IMR-90 (cell line): Measurements from ENCODE around the gene THOP1. TPM values are rescaled to one million over a fixed set of nuclear protein-coding genes. Genes with fewer than 3 reads are reported as not detected.

ENCODE experiments used
- ATAC-seq: fragments of 200-7000 bp; cut with Tn5 transposase; 2 replicates; pipeline ENCODE4 v1.9.1; 2020; ENCODE audit warnings: low read depth, mild to moderate bottlenecking, moderate library complexity
- BruUV-seq: library from RNA; stranded (reverse); fragments of 400-500 nt; replicated peaks from 2 replicates; lab custom pipeline; 2021; lab: Mats Ljungman, UMichigan
- CTCF ChIA-PET: fragments of 300-600 bp; formaldehyde crosslinking; extraction: SDS; loops from one replicate; lab custom pipeline; 2021; ENCODE audit warnings: antibody characterized with exemption; lab: Yijun Ruan, JAX
- POLR2A ChIA-PET: fragments of 300-600 bp; sonication (Branson Sonifier 250); formaldehyde crosslinking; loops from one replicate; lab custom pipeline; 2022; ENCODE audit warnings: antibody characterized with exemption; ENCODE audit not compliant: unreplicated experiment; lab: Charles Lee
- DNase-seq: peaks from one replicate; pipeline ENCODE4 v3.0.0; 2013
- H2AFZ ChIP-seq: replicated peaks from 2 replicates; pipeline ENCODE3; 2013; ENCODE audit warnings: low read length, mild to moderate bottlenecking; ENCODE audit not compliant: poor library complexity
- H2AK5ac ChIP-seq: 2 replicates; pipeline ENCODE4 v1.6.1; 2013; ENCODE audit warnings: low read depth, low read length, inconsistent platforms
- H2AK9ac ChIP-seq: replicated peaks from 2 replicates; pipeline ENCODE3; 2013; ENCODE audit warnings: mild to moderate bottlenecking, low read depth, low read length, moderate library complexity; ENCODE audit not compliant: poor library complexity
- H2BK120ac ChIP-seq: 2 replicates; pipeline ENCODE4 v1.6.1; 2013; ENCODE audit warnings: low read depth, low read length, inconsistent platforms
- H2BK15ac ChIP-seq: 3 replicates; pipeline ENCODE4 v1.6.1; 2013; ENCODE audit warnings: low read depth, low read length, inconsistent platforms
- H2BK20ac ChIP-seq: 2 replicates; pipeline ENCODE4 v1.6.1; 2013; ENCODE audit warnings: low read depth, mild to moderate bottlenecking, inconsistent platforms, low read length, moderate library complexity
- H2BK5ac ChIP-seq: 2 replicates; pipeline ENCODE4 v1.6.1; 2013; ENCODE audit warnings: mild to moderate bottlenecking, low read depth, low read length, inconsistent platforms; ENCODE audit not compliant: poor library complexity, severe bottlenecking
- H3K14ac ChIP-seq: replicated peaks from 2 replicates; pipeline ENCODE4 v1.6.1; 2013; ENCODE audit warnings: low read depth, low read length, inconsistent platforms
- H3K18ac ChIP-seq: 2 replicates; pipeline ENCODE4 v1.6.1; 2013; ENCODE audit warnings: low read depth, low read length, control low read depth
- H3K23ac ChIP-seq: 2 replicates; pipeline ENCODE4 v1.6.1; 2013; ENCODE audit warnings: low read depth, low read length, inconsistent platforms
- H3K27ac ChIP-seq: 2 replicates; pipeline ENCODE4 v1.5.1; 2013; ENCODE audit warnings: mild to moderate bottlenecking, control low read depth, low read length; ENCODE audit not compliant: insufficient read depth
- H3K27me3 ChIP-seq: 2 replicates; pipeline ENCODE4 v1.6.1; 2013; ENCODE audit warnings: low read length; ENCODE audit not compliant: control insufficient read depth, insufficient read depth
- H3K36me3 ChIP-seq: 2 replicates; pipeline ENCODE4 v1.6.1; 2013; ENCODE audit warnings: low read length, mixed read lengths; ENCODE audit not compliant: control insufficient read depth, insufficient read depth
- H3K4ac ChIP-seq: 2 replicates; pipeline ENCODE4 v1.6.1; 2013; ENCODE audit warnings: low read depth, low read length, inconsistent platforms
- H3K4me1 ChIP-seq: 2 replicates; pipeline ENCODE4 v1.6.1; 2013; ENCODE audit warnings: low read length, mixed read lengths; ENCODE audit not compliant: control insufficient read depth, insufficient read depth
- H3K4me2 ChIP-seq: 2 replicates; pipeline ENCODE4 v1.6.1; 2013; ENCODE audit warnings: low read depth, mild to moderate bottlenecking, control low read depth, low read length, moderate library complexity
- H3K4me3 ChIP-seq: 2 replicates; pipeline ENCODE4 v1.5.1; 2013; ENCODE audit warnings: low read depth, mild to moderate bottlenecking, control low read depth, low read length, moderate library complexity; ENCODE audit not compliant: insufficient read depth
- H3K56ac ChIP-seq: 2 replicates; pipeline ENCODE4 v1.6.1; 2013; ENCODE audit warnings: low read length, inconsistent platforms; ENCODE audit not compliant: insufficient read depth; ENCODE audit errors: extremely low read depth
- H3K79me1 ChIP-seq, 2 experiments: 2 replicates each; pipeline ENCODE4 v1.6.1; 2013; ENCODE audit warnings: low read length in 2 of 2, inconsistent platforms in 1 of 2, low read depth in 1 of 2
- H3K9ac ChIP-seq: 2 replicates; pipeline ENCODE4 v1.6.1; 2013; ENCODE audit warnings: low read depth, low read length, control low read depth
- H3K9me1 ChIP-seq: 2 replicates; pipeline ENCODE4 v1.6.1; 2013; ENCODE audit warnings: low read length, inconsistent platforms; ENCODE audit not compliant: insufficient read depth
- H3K9me3 ChIP-seq: 2 replicates; pipeline ENCODE4 v1.6.1; 2013; ENCODE audit warnings: low read length; ENCODE audit not compliant: control insufficient read depth, insufficient read depth
- H4K20me1 ChIP-seq: 2 replicates; pipeline ENCODE4 v1.6.1; 2013; ENCODE audit warnings: low read length, inconsistent platforms; ENCODE audit not compliant: insufficient read depth
- H4K5ac ChIP-seq: 2 replicates; pipeline ENCODE4 v1.6.1; 2013; ENCODE audit warnings: mild to moderate bottlenecking, low read depth, low read length, control low read depth
- H4K8ac ChIP-seq, 2 experiments: 2 replicates each; pipeline ENCODE4 v1.6.1; 2013; ENCODE audit warnings: low read depth in 2 of 2, low read length in 2 of 2, control low read depth in 1 of 2, inconsistent platforms in 1 of 2
- H4K91ac ChIP-seq: 2 replicates; pipeline ENCODE4 v1.6.1; 2013; ENCODE audit warnings: low read depth, low read length, inconsistent platforms; ENCODE audit not compliant: insufficient read depth
- BHLHE40 ChIP-seq: fragments of 150-350 bp; IDR thresholded peaks from 2 replicates; pipeline ENCODE4 v1.6.1; 2016; ENCODE audit warnings: mild to moderate bottlenecking, low read depth, low read length
- CEBPB ChIP-seq: IDR thresholded peaks from 2 replicates; pipeline ENCODE4 v1.6.1; 2012; ENCODE audit warnings: low read depth, low read length, improper control_type of control experiment
- CHD1 ChIP-seq: IDR thresholded peaks from 2 replicates; pipeline ENCODE4 v1.6.1; 2012; ENCODE audit warnings: low read depth, low read length, improper control_type of control experiment
- CTCF ChIP-seq: conservative IDR thresholded peaks from 2 replicates; pipeline ENCODE4 v1.5.1; 2012; ENCODE audit warnings: mild to moderate bottlenecking, low read depth, low read length, improper control_type of control experiment
- ELK1 ChIP-seq: fragments of 150-350 bp; IDR thresholded peaks from 2 replicates; pipeline ENCODE4 v1.6.1; 2016; ENCODE audit warnings: low read depth, mild to moderate bottlenecking, low read length, moderate library complexity, borderline replicate concordance
- FOS ChIP-seq: fragments of 150-350 bp; IDR thresholded peaks from 2 replicates; pipeline ENCODE4 v1.6.1; 2016; ENCODE audit warnings: low read depth, low read length
- MAFK ChIP-seq: IDR thresholded peaks from 2 replicates; pipeline ENCODE4 v1.6.1; 2012; ENCODE audit warnings: low read depth, low read length, improper control_type of control experiment
- MAZ ChIP-seq: IDR thresholded peaks from 2 replicates; pipeline ENCODE4 v1.6.1; 2012; ENCODE audit warnings: low read depth, mild to moderate bottlenecking, low read length, improper control_type of control experiment, moderate library complexity, borderline replicate concordance
- MXI1 ChIP-seq: IDR thresholded peaks from 2 replicates; pipeline ENCODE4 v1.6.1; 2012; ENCODE audit warnings: low read depth, mild to moderate bottlenecking, low read length, moderate library complexity, borderline replicate concordance
- NFE2L2 ChIP-seq: fragments of 150-350 bp; IDR thresholded peaks from 2 replicates; pipeline ENCODE4 v1.6.1; 2016; ENCODE audit warnings: low read depth, mild to moderate bottlenecking, low read length
- POLR2A ChIP-seq: IDR thresholded peaks from 2 replicates; pipeline ENCODE4 v1.6.1; 2012; ENCODE audit warnings: mild to moderate bottlenecking, low read depth, low read length
- RAD21 ChIP-seq: IDR thresholded peaks from 2 replicates; pipeline ENCODE4 v1.6.1; 2012; ENCODE audit warnings: low read length, improper control_type of control experiment
- RCOR1 ChIP-seq: IDR thresholded peaks from 2 replicates; pipeline ENCODE4 v1.6.1; 2012; ENCODE audit warnings: mild to moderate bottlenecking, low read length, improper control_type of control experiment; ENCODE audit not compliant: insufficient replicate concordance
- RFX5 ChIP-seq: IDR thresholded peaks from 2 replicates; pipeline ENCODE4 v1.8.0; 2012; ENCODE audit warnings: low read depth, mild to moderate bottlenecking, low read length, moderate library complexity
- SMC3 ChIP-seq: fragments of 150-350 bp; IDR thresholded peaks from 2 replicates; pipeline ENCODE4 v1.6.1; 2016; ENCODE audit warnings: low read depth, mild to moderate bottlenecking, antibody characterized with exemption, low read length, moderate library complexity
- USF2 ChIP-seq: fragments of 150-350 bp; IDR thresholded peaks from 2 replicates; pipeline ENCODE4 v1.6.1; 2017; ENCODE audit warnings: mild to moderate bottlenecking, antibody characterized with exemption, low read length, low read depth
- WGBS, 2 experiments: methylation state at CpG; one replicate each; pipeline versions ENCODE4 v1.1.5 to v1.1.7; 2013; ENCODE audit warnings: missing lambda C conversion rate in 2 of 2; ENCODE audit not compliant: insufficient read length in 1 of 2; ENCODE audit errors: extremely low coverage in 2 of 2; 5-methylcytosine and 5-hydroxymethylcytosine counted together
- dilution Hi-C: fragments of 300-500 bp; cut with HindIII; formaldehyde crosslinking; loops from one replicate; pipeline ENCODE4 v1.14.3; 2018; ENCODE audit warnings: low sequenced_read_pairs; ENCODE audit not compliant: unreplicated experiment
- in situ Hi-C: fragments of 300-500 bp; cut with MboI; formaldehyde crosslinking; loops from 3 replicates; pipeline ENCODE4 v1.14.3; 2019; ENCODE audit warnings: low sequenced_read_pairs, inconsistent platforms, mixed read lengths
- intact Hi-C: fragments of 100-400 bp; cut with micrococcal nuclease; formaldehyde crosslinking; loops from 2 replicates; pipeline ENCODE4 v1.10.0; 2022
- polyA plus RNA-seq, 3 experiments: library from polyadenylated mRNA; depleted of rRNA; stranded (reverse); fragments of >200 nt; gene quantifications; 2 replicates each; pipeline ENCODE4 v1.2.3, GENCODE V29; 2012; ENCODE audit warnings: low replicate concordance in 1 of 3
- total RNA-seq: library from RNA; depleted of rRNA; stranded (reverse); fragments of >200 nt; gene quantifications from 2 replicates; pipeline ENCODE4 v1.2.3, GENCODE V29; 2012

THOP1 gene
- total and polyA plus RNA-seq, 2 of the 4 experiments (the other 2 are of a cell fraction), result 57.5 to 91.9 TPM

GRCh38 chr19:2767688-2768087 lies 17.6 kb upstream of the THOP1 start:
- H3K9ac ChIP-seq, result no peak overlapping the region
- no peak overlapping the region for H3K18ac ChIP-seq
- no peak overlapping the region for H2BK5ac ChIP-seq
- dilution Hi-C loops (no loop called here), intact Hi-C loops (no loop called here), in situ Hi-C loops (no loop called here)
- ATAC-seq, result no peak
- H4K20me1 ChIP-seq, result peaks cover 52% of the 10 kb centered on the region
- H2AK5ac ChIP-seq, result no peak overlapping the region
- H3K4me1 ChIP-seq, result peaks cover 2% of the 10 kb centered on the region; the same call in 1 of the 2 replicates
- ChIA-PET CTCF (no interaction called here), POLR2A (no interaction called here)
- H3K27me3 ChIP-seq, result no peaks in the 10 kb centered on the region
- H2AK9ac ChIP-seq, result no peak overlapping the region
- TF ChIP-seq CHD1 (no peak), NFE2L2 (no peak), RFX5 (no peak), POLR2A (no peak), RCOR1 (no peak), MXI1 (no peak), RAD21 (no peak), USF2 (no peak), MAFK (no peak), SMC3 (no peak), CEBPB (no peak), BHLHE40 (no peak), MAZ (no peak), FOS (no peak), ELK1 (no peak), CTCF (no peak)
- H3K9me3 ChIP-seq, result no peaks in the 10 kb centered on the region
- no peak overlapping the region for H2BK120ac ChIP-seq
- no peak overlapping the region for H3K27ac ChIP-seq
- H2AFZ ChIP-seq, result no peak overlapping the region
- peaks cover 0 to 44% of the 10 kb centered on the region in 2 experiments; a peak in 2 of 4 replicates for H3K79me1 ChIP-seq
- H3K4ac ChIP-seq, result no peak overlapping the region
- no peak overlapping the region for H4K91ac ChIP-seq
- H3K4me3 ChIP-seq, result no peak overlapping the region
- no peak overlapping the region for H3K4me2 ChIP-seq
- no peak overlapping the region for H4K8ac ChIP-seq
- H3K9me1 ChIP-seq, result no peaks in the 10 kb centered on the region
- peaks cover 45% of the 10 kb centered on the region for H3K36me3 ChIP-seq
- H4K5ac ChIP-seq, result no peak overlapping the region
- DNase-seq, result no peak
- no peak overlapping the region for H2BK20ac ChIP-seq
- no TSS peak for BruUV-seq
- no peak overlapping the region for H3K14ac ChIP-seq
- H2BK15ac ChIP-seq, result no peak overlapping the region
- H3K23ac ChIP-seq, result no peak overlapping the region
- H3K56ac ChIP-seq, result no peak overlapping the region
- 100% methylated on average over 6 of the region's 19 CpGs; no CpG with 5 or more reads in 1 of the 2 experiments for WGBS, 2 experiments
